GM12874 (cell line): ENCODE data around the gene TNFRSF19.

Experiments
- TF ChIP-seq, protein P1 (sequence below): IDR thresholded peaks from 2 replicates; pipeline ENCODE4 v1.5.1; 2011; ENCODE audit warnings: low read depth, mild to moderate bottlenecking, control low read depth, low read length, moderate library complexity; ENCODE audit not compliant: insufficient read depth

Gene TNFRSF19

DNA sequence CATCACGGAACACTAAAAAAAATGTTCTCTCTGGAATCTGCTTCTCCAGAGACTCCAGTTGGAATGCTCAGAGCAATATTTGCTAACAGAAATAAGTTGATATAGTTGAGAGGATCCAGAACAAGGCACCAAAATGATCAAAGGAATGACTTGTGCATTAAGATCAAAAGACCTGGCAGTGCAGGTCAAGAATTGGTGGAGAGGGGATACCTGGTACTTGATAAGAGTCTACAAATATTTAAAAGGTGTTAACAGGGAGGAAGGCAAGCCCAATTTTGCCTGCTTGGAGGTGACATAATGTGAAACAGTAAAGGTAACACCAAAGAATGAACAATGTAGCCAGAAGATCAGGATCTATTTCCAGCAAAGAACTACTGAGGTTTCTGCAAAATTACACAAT lies 20.0 kb upstream of the TNFRSF19 start:
- TF ChIP-seq, protein P1, sequence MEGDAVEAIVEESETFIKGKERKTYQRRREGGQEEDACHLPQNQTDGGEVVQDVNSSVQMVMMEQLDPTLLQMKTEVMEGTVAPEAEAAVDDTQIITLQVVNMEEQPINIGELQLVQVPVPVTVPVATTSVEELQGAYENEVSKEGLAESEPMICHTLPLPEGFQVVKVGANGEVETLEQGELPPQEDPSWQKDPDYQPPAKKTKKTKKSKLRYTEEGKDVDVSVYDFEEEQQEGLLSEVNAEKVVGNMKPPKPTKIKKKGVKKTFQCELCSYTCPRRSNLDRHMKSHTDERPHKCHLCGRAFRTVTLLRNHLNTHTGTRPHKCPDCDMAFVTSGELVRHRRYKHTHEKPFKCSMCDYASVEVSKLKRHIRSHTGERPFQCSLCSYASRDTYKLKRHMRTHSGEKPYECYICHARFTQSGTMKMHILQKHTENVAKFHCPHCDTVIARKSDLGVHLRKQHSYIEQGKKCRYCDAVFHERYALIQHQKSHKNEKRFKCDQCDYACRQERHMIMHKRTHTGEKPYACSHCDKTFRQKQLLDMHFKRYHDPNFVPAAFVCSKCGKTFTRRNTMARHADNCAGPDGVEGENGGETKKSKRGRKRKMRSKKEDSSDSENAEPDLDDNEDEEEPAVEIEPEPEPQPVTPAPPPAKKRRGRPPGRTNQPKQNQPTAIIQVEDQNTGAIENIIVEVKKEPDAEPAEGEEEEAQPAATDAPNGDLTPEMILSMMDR, result no peak

GRCh38 chr13:23551213-23552008 lies 18.8 kb upstream of the TNFRSF19 start:
- TF ChIP-seq, protein P1, result no peak

DNA sequence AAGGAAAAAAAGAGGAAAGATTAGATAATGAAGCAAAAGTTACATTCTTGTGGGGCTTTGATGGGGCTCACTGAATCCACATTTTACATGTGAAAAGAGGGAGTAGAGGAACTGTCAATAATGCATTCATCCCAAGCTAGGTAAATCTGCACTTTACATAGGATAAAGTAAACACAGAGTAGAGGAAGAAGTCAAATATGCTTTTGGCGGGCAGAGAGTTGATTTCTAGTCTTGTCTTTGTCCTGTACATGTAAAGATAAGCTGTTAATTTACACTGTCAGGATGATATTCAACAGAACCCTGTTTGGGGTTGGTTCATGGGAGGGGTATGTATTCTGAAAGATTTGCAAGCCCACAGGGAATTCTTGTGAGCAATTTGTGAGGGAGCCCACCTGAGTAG lies 18.0 kb upstream of the TNFRSF19 start:
- TF ChIP-seq, protein P1, result no peak

DNA sequence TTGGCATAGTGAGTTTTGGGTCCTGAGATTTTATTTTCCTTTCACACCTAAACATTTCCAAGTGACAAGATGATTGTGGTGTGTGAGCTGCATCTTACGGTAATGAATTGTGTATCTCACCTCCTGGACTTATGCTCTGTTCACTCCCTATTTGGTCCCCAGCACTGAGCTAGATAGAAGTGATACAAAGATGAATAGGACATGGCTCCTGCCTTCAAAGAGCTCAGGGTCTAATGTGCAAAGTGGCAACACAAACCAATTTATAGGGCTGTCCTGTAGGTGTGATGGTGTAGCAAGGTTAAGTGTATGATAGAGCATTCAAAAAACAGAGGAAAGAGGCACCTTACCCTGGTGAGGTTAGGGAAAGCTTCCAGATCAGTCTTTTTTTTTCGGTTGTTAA lies 17.6 kb upstream of the TNFRSF19 start:
- TF ChIP-seq, protein P1, result no peak

- TF ChIP-seq, protein P1, result no peak
Observed at GRCh38 chr13:23554000-23554399, 16.2 kb upstream of the TNFRSF19 start.

GRCh38 chr13:23557043-23557442 lies 13.2 kb upstream of the TNFRSF19 start:
- TF ChIP-seq, protein P1, result no peak

DNA sequence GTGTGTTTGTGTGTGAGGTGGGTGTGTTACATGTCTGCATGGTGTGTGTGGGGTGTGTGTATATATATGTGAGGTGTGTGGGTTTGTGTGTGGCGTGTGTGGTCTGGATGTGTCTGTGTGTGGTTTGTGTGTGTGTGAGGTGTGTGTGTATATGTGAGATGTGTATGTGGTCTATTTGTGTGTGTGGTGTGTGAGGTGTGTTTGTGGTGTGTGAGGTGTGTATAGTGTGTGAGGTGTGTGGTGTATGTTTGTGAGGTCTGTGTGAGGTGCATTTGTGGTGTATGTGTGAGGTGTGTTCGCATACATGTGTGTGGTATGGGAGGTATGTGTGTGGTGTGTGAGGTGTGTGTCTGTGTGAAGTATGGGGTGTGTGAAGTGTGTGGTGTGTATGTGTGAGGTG lies 12.5 kb upstream of the TNFRSF19 start:
- TF ChIP-seq, protein P1, result no peak
